Measurements from ENCODE around the gene GADD45G.

GADD45G gene

DNA sequence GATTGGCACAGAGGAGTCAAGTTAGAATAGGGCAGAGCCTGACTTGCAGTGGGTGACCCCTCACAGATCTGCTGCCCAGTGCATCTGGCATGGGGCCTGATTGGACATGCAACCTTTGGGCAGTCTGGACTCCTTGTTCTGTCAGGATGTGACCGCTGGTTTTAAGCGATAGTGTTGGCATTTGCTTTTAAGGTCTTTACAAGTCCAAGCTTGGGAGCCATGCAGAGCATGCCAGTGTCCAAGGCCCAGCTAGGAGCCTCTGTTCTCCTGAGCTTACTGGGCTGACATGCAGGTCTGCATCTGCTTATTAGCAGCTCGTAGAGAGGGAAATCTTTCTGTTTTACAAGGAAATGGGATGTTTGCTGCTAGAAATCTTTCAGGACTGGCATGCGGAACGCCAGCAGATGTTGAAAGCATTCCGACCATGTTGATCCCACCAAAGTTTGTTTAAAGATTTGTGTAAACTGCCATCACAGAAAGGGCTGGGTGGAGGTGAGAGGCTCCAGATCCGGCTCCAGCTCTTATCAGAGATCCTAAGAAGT, 27.5 kb downstream of the GADD45G start:
- no peak for FAIRE-seq

DNA sequence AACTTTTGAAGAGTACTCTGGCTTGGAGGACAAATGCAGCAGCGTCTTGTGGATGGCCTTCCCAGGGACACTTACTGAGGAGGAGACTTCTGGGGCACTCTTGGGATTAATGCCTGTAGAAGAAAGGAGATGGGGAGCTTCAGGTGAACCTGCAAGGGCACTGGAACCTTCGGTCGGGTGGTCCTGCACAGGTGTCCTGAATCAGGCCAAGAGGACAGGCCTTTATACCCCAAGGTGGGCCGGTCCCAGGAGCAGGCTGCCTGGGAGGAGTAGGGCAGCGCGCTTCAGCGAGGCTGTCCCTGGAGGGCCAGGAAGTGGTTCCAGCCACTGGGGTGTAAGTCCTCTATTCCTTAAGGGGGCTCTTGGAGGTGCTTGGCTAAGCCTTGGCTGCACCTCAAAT, 27.9 kb downstream of the GADD45G start:
- no peak for FAIRE-seq

DNA sequence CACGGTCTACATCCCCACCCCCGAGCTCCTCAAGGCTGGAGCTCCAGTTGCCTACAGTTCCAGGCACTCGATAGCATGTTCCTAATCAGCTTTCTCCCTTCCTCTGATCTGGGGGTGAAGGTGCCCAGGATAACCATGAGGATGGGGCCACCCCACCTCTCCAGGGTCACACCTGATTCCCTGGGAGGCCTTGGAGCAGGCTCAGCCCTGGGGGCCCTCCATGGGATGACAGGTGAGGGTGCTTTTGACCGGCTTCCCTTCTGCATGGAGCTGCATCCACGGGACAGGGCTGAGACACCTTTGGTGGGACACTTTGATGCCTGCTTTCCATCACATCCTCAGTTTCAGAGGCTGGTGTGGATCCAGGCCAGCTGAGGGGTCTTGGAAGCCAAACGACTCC, 28.6 kb downstream of the GADD45G start:
- no peak for FAIRE-seq

- FAIRE-seq = no peak
Measured at GRCh38 chr9:89633920-89634319, 29.1 kb downstream of the GADD45G start.

DNA sequence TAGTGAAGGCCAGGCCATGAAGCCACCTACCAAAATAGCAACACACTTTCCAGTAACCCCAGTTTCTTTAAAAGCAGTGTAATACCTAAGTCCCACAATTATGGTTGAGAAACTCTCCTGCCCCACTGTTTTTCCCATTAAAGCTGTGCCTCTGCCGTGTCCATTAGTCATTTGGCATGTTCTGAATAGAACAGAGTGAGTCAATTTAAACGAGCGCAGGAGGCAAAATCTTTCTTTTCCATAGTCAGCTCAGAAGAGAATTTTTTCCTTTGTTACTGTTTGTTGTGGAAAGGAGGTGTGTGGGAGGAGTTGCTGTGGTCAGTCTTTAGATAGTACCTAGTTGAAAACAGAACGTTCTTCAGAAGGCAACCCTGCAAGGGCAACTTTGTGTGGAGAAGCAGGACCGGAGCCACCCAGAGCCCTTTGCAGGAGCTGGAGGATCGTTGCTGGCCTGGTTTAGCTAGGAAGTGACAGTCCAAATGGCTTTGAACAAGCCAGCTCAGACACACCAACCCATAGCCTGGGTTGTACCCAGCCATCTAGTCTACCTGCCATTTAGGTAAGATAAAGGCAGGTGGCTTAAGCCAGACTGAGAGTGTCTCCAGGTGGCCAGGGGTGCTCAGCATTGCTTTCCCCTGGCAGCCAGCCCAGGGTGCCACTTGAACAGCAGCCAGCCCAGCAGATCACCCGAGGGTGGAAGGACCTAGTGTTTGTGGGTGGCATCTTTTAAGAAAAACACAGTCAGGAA, 30.4 kb downstream of the GADD45G start:
- FAIRE-seq = no peak

- FAIRE-seq = no peak
Measured at GRCh38 chr9:89635816-89636215, 31.0 kb downstream of the GADD45G start.

DNA sequence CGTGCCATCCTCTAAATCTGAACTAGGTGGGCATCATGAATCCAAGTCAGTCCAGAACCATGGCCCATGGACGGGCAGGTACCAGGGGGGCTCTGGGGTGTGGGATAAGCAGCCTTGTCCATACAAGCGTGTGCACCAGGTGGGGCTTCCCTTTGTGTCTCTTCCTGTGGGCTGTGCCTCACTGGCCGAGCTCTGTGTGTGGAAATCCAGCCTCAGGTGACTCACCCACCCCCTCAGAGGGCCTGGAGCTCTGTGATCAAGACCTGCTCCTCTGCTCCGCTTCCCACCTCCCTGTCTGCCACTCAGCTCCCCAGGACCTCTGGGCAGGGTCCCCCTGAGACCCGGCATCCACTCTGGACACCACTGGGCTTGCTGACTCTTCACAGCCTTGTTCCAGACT, 33.0 kb downstream of the GADD45G start:
- no peak for FAIRE-seq

- FAIRE-seq = no peak
Measured at GRCh38 chr9:89638359-89638758, 33.5 kb downstream of the GADD45G start.

GRCh38 chr9:89638893-89639292, 34.1 kb downstream of the GADD45G start:
- FAIRE-seq = no peak

DNA sequence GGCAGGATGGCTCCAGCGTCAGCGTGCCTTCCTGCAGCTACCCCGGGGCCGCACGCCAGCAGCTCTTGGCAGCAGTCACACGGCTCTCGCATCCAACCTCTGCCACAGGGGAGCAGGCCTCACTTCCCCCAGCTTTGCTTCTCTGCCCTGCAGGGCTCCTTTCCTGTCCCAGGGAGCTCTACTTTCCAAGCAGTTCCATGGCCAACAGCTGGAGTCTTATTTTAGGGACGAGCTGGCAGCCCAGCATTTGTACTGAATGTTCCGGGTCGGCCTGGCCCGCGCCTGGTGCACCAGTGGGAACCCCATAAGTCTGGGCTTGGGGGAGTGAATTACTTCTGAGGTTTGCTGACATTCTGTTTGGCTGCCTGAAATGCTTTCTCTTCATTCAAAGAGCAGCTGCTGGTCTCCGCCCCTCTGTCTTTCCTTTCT, 34.6 kb downstream of the GADD45G start:
- FAIRE-seq = no peak

- no peak for FAIRE-seq
Measured at GRCh38 chr9:89639961-89640360, 35.1 kb downstream of the GADD45G start.

GRCh38 chr9:89640361-89640760, 35.5 kb downstream of the GADD45G start:
- no peak for FAIRE-seq

DNA sequence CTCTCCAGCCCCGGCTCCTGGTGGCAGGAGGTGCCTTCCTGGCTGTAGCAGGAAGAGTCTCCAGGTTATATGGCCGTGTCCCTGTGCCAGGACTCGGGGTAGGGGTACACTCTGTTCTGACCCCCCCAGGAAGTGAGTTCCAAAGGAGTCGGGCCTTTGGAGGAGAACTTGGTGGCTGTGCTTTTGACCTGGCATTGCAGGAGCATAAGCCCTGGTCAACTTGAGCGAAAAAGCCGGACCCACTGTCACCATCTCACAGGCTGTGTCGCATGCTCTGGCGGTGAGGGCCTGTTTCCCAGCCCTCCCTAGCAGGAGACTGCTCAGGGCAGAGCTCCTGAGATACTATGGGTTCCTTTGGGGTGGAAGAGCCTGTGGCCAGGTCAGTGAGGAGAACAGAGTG, 36.0 kb downstream of the GADD45G start:
- FAIRE-seq = no peak

DNA sequence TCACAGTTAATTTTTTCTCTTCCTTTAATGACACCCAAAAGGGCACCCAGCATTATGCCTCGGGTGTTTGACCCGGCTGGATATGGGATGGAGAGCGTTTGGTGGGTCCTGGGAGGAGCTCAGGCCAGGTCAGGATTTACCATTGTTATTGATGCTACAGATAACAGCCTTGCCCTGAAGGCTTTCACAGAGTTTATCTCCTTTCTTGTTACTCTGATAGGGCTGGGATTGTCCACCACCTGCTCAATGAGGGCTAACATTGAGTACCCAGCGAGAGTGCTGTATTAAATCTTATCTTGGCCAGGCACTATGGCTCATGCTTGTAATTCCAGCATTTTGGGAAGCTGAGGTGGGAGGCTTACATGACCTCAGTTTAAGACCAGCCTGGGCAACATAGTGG, 37.2 kb downstream of the GADD45G start:
- no peak for FAIRE-seq

GRCh38 chr9:89642789-89643188, 38.0 kb downstream of the GADD45G start:
- FAIRE-seq = no peak

DNA sequence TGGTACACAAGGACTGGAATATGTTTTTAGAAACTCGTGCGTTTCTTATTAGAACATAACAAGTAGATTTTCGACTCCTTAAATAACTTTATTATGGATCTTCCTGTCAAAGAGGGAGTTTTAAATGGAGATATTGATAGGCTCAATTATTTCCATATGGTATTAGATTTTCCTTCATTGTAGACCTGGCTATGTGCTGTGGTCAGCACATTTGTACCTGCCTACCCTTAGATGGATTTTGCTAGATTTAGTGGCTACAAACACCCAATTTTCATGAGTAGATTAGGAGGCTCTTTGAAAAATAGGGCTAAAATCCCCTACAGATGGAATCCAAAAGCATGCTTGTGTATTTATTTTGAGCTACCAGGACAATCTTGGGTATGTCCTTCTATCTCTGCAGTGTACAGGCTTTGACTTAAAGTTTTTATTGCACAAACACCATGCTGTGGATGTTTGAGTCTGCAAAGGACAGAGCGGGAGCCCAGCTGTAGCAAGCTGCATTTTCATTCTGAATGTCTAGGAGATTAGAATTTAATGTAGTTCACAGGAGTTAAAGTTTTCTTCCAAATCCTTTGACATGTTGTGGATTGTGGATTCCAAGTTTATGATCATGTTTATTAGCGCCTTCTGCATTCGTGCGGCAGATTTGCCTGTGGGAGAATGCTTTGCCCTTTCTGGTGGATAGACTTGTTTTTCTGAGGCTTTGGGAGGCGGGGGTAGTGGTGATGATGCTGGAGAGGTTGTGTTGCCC, 41.6 kb downstream of the GADD45G start:
- FAIRE-seq = no peak

- no peak for FAIRE-seq
Measured at GRCh38 chr9:89647366-89648128, 42.7 kb downstream of the GADD45G start.

- no peak for FAIRE-seq
Measured at GRCh38 chr9:89648247-89649000, 43.6 kb downstream of the GADD45G start.

DNA sequence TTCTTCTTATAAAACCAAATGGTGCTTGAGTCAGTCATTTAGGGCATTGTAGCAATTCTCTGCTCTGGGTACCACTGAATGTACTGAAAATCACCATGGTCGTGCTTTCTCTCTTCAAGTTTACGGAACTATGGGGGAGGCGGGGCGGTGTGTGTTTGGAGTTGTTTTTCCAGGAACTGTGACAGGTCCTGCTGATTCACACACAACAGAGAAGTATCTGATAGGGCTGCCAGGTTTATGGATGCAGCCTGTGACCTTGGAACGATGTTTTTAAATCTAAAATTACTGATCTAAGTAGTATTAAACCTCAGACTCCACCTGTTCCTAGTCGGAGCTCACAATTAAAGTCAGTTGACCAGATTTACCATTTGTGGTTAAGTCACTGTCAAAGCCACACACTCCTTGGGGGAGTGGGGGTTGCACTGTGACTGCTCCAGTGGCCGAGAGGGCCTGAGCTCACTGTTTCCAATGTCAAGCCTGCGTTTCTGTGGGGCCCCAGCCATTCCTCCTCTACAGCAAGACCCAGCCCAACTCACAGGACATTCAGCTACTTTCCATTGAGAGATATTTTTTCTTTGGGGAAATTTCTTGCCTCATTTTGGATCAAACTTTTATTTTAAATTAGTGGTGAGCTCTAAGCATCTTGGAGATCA, 44.4 kb downstream of the GADD45G start:
- no peak for FAIRE-seq

GRCh38 chr9:89654025-89654662, 49.3 kb downstream of the GADD45G start:
- no peak for FAIRE-seq
